Mesenchymal stem cell (in vitro differentiated cells and primary cell): ENCODE measurements around the gene PRDX4.

Source experiments
- DNase-seq: peaks from one replicate; pipeline ENCODE4 v3.0.0-alpha.2; 2013
- H2AFZ ChIP-seq: one replicate; pipeline ENCODE4 v1.6.1; 2013; ENCODE audit warnings: low read depth, mild to moderate bottlenecking, control low read depth, inconsistent platforms, low read length, moderate library complexity
- H2AK5ac ChIP-seq: 2 replicates; pipeline ENCODE4 v1.6.1; 2013; ENCODE audit warnings: low read length, moderate library complexity, mild to moderate bottlenecking, inconsistent platforms; ENCODE audit not compliant: severe bottlenecking
- H2BK120ac ChIP-seq: one replicate; pipeline ENCODE4 v1.6.1; 2013; ENCODE audit warnings: low read depth, mild to moderate bottlenecking, inconsistent platforms, low read length, moderate library complexity
- H2BK12ac ChIP-seq, 2 experiments: one replicate each; pipeline ENCODE4 v1.6.1; 2013; ENCODE audit warnings: inconsistent platforms in 2 of 2, low read length in 2 of 2, mild to moderate bottlenecking in 2 of 2, moderate library complexity in 2 of 2, control low read depth in 1 of 2
- H2BK15ac ChIP-seq: one replicate; pipeline ENCODE4 v1.6.1; 2013; ENCODE audit warnings: mild to moderate bottlenecking, low read depth, inconsistent platforms; ENCODE audit not compliant: poor library complexity, severe bottlenecking
- H2BK5ac ChIP-seq: 2 replicates; pipeline ENCODE4 v1.6.1; 2013; ENCODE audit warnings: low read depth, mild to moderate bottlenecking, low read length, control low read depth, inconsistent platforms; ENCODE audit not compliant: poor library complexity, severe bottlenecking
- H3K14ac ChIP-seq, 2 experiments: one replicate each; pipeline ENCODE4 v1.6.1; 2013; ENCODE audit warnings: inconsistent platforms in 2 of 2, low read length in 2 of 2, control low read depth in 1 of 2, mild to moderate bottlenecking in 1 of 2, moderate library complexity in 1 of 2
- H3K18ac ChIP-seq, 2 experiments: one replicate each; pipeline ENCODE4 v1.6.1; 2013; ENCODE audit warnings: inconsistent platforms in 2 of 2, low read length in 2 of 2, control low read depth in 1 of 2, low read depth in 1 of 2, mild to moderate bottlenecking in 1 of 2
- H3K23ac ChIP-seq, 2 experiments: one replicate each; pipeline ENCODE4 v1.6.1; 2013; ENCODE audit warnings: inconsistent platforms in 2 of 2, low read length in 2 of 2, mild to moderate bottlenecking in 2 of 2, moderate library complexity in 2 of 2, control low read depth in 1 of 2
- H3K27ac ChIP-seq: 2 replicates; pipeline ENCODE4 v1.5.1; 2013; ENCODE audit warnings: mild to moderate bottlenecking, moderate library complexity, low read length, control low read depth, inconsistent platforms; ENCODE audit not compliant: poor library complexity, severe bottlenecking
- H3K27me3 ChIP-seq, 2 experiments: 2 replicates each; pipeline versions ENCODE4 v1.6.1 to v1.7.0; 2013; ENCODE audit warnings: low read length in 2 of 2, mild to moderate bottlenecking in 2 of 2, moderate library complexity in 2 of 2, control low read depth in 1 of 2, inconsistent platforms in 1 of 2; ENCODE audit not compliant: control insufficient read depth in 1 of 2, insufficient read depth in 1 of 2
- H3K36me3 ChIP-seq, 2 experiments: 2 replicates each; pipeline versions ENCODE4 v1.6.1 to v1.7.0; 2013; ENCODE audit warnings: low read length in 2 of 2, control low read depth in 1 of 2, inconsistent platforms in 1 of 2, low read depth in 1 of 2, mild to moderate bottlenecking in 1 of 2; ENCODE audit not compliant: insufficient read depth in 2 of 2, control insufficient read depth in 1 of 2
- H3K4ac ChIP-seq, 2 experiments: one replicate each; pipeline ENCODE4 v1.6.1; 2013; ENCODE audit warnings: inconsistent platforms in 2 of 2, low read length in 2 of 2, mild to moderate bottlenecking in 2 of 2, moderate library complexity in 2 of 2, control low read depth in 1 of 2, low read depth in 1 of 2
- H3K4me1 ChIP-seq: 2 replicates; pipeline ENCODE4 v1.6.1; 2013; ENCODE audit warnings: low read depth, low read length, control low read depth; ENCODE audit not compliant: control insufficient read depth, insufficient read depth
- H3K4me2 ChIP-seq: 2 replicates; pipeline ENCODE4 v1.6.1; 2013; ENCODE audit warnings: low read length, mild to moderate bottlenecking, inconsistent platforms; ENCODE audit not compliant: poor library complexity, severe bottlenecking
- H3K4me3 ChIP-seq, 2 experiments: 2 replicates each; pipeline versions ENCODE4 v1.5.1 to v1.7.0; 2013; ENCODE audit warnings: low read length in 2 of 2, mild to moderate bottlenecking in 2 of 2, control low read depth in 1 of 2, low read depth in 1 of 2; ENCODE audit not compliant: insufficient read depth in 1 of 2
- H3K79me1 ChIP-seq: replicated peaks from 2 replicates; pipeline ENCODE4 v1.6.1; 2013; ENCODE audit warnings: mild to moderate bottlenecking, control low read depth, low read length, inconsistent platforms; ENCODE audit not compliant: poor library complexity, severe bottlenecking
- H3K9ac ChIP-seq: 2 replicates; pipeline ENCODE4 v1.7.0; 2013; ENCODE audit warnings: mild to moderate bottlenecking, low read length, moderate library complexity
- H3K9me3 ChIP-seq: 2 replicates; pipeline ENCODE4 v1.7.0; 2013; ENCODE audit warnings: mild to moderate bottlenecking, low read length; ENCODE audit not compliant: control insufficient read depth
- H4K8ac ChIP-seq: one replicate; pipeline ENCODE4 v1.6.1; 2013; ENCODE audit warnings: inconsistent platforms, mild to moderate bottlenecking, low read length, moderate library complexity
- H4K91ac ChIP-seq: one replicate; pipeline ENCODE4 v1.6.1; 2013; ENCODE audit warnings: mild to moderate bottlenecking, low read length, inconsistent platforms
- WGBS: methylation state at CpG from one replicate; pipeline ENCODE4 v1.1.7; 2013; ENCODE audit warnings: mixed read lengths; 5-methylcytosine and 5-hydroxymethylcytosine counted together

PRDX4 gene

DNA sequence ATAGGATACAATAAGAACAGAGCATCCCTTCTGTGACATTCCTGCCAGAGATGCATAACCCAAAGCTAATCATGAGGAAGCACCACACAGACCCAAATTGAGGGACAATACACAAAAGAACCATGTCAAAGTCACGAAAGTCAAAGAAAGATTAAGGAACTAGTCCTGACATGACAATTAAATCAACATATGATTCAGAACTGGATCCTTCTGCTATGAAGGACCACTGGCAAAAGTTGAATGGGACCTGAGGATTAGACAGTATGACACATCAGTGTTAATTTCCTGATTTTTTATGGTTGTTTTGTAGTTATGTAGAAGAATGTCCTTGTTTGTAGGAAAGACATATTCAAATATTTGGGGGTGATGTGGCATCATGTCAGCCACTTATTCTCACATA, 61.9 kb downstream of the PRDX4 start:
- WGBS, result 100% methylated on average over 1 of the region's 1 CpG
- H2AFZ ChIP-seq, result no peak overlapping the region
- H3K79me1 ChIP-seq, result peaks cover 1% of the 10 kb centered on the region

DNA sequence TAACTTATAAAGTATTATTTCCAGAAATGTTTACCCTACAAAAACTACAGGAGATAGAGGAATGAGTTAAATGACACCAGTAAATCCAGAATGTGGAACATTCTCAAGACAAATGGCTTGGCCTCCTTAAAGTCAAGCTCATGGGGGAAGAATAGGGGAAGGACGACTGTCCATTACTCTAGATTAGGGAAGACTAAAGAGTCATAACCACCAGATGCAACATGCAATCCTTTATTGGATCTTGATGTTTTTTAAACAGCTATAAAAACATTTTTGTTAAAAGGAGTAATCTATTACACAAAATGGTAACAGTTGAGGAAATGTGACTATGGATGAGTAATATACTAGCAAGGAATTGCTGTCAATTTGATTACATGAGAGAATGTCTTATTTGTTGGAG, 64.7 kb downstream of the PRDX4 start:
- Histone ChIP-seq H3K4me1 (no peaks in the 10 kb centered on the region), H3K4ac (no peak overlapping the region), H4K8ac (no peak overlapping the region), H2BK5ac (no peak overlapping the region), H2BK15ac (no peak overlapping the region), H3K4me2 (no peak overlapping the region), H3K9ac (no peak overlapping the region), H3K36me3 (peaks cover 3 to 43% of the 10 kb centered on the region in 2 experiments), H2AFZ (no peak overlapping the region), H3K14ac (no peak overlapping the region), H2BK120ac (no peak overlapping the region), H2BK12ac (no peak overlapping the region), H3K23ac (no peak overlapping the region), H3K79me1 (peaks cover 1% of the 10 kb centered on the region), H4K91ac (no peak overlapping the region), H2AK5ac (no peak overlapping the region), H3K9me3 (no peaks in the 10 kb centered on the region), H3K18ac (no peak overlapping the region), H3K27ac (no peak overlapping the region), H3K27me3 (no peaks in the 10 kb centered on the region), H3K4me3 (no peak overlapping the region)
- no CpG with 5 or more reads among the region's 1 CpG for WGBS
- DNase-seq, result no peak

More for the DNA sequence above, 61.9 kb downstream of the PRDX4 start:
- Histone ChIP-seq H3K18ac (no peak overlapping the region), H2BK120ac (no peak overlapping the region), H3K4ac (no peak overlapping the region), H3K27me3 (no peaks in the 10 kb centered on the region), H3K4me3 (no peak overlapping the region), H3K23ac (no peak overlapping the region), H4K8ac (no peak overlapping the region), H2BK12ac (no peak overlapping the region), H3K36me3 (peaks cover 11 to 49% of the 10 kb centered on the region in 2 experiments), H3K9me3 (no peaks in the 10 kb centered on the region), H2BK5ac (no peak overlapping the region), H2BK15ac (no peak overlapping the region), H3K9ac (no peak overlapping the region), H3K4me1 (no peaks in the 10 kb centered on the region), H3K14ac (no peak overlapping the region), H3K27ac (no peak overlapping the region), H2AK5ac (no peak overlapping the region), H3K4me2 (no peak overlapping the region), H4K91ac (no peak overlapping the region)
- DNase-seq, result no peak

DNA sequence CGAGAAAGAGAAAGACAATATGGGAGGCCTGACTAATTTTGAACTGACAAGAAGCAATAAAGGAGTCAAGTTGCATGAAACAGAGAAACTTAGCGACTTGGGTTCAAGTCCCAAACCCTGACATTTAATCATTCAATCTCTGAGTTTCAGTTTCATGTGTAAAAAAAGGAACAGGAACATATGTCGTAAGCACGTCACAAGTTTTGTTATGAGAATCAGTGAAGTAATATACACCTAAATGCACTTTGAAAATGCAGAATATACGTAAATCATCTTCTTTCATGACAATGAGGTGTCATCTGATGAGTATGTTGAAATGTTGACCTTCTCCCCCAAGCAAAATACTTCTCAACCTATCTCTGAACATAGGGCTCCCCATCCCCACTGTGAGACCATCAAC, 65.4 kb downstream of the PRDX4 start:
- Histone ChIP-seq H3K4me1 (no peaks in the 10 kb centered on the region), H2AK5ac (no peak overlapping the region), H4K8ac (no peak overlapping the region), H3K27me3 (no peaks in the 10 kb centered on the region), H2BK15ac (no peak overlapping the region), H3K36me3 (peaks cover 3 to 42% of the 10 kb centered on the region in 2 experiments), H3K79me1 (peaks cover 1% of the 10 kb centered on the region), H3K23ac (no peak overlapping the region), H2BK12ac (no peak overlapping the region), H3K9ac (no peak overlapping the region), H3K4me2 (no peak overlapping the region), H3K4me3 (no peak overlapping the region), H3K14ac (no peak overlapping the region), H2BK5ac (no peak overlapping the region), H4K91ac (no peak overlapping the region), H2BK120ac (no peak overlapping the region), H3K4ac (no peak overlapping the region), H2AFZ (no peak overlapping the region), H3K18ac (no peak overlapping the region), H3K9me3 (no peaks in the 10 kb centered on the region), H3K27ac (no peak overlapping the region)
- 88% methylated on average over 1 of the region's 5 CpGs for WGBS
- no peak for DNase-seq
